Activated CD4-positive, alpha-beta T cell treated with anti-CD3 and anti-CD28 coated beads, Interleukin-2, amount 10 ng/mL, durations not matched to agents 24 days and 14 days (primary cell): ENCODE data around the gene EDAR. TPM values are rescaled to one million over a fixed set of nuclear protein-coding genes. Genes with fewer than 3 reads are reported as not detected.
A peak's percentile ranks its signal among the peaks of the same experiment; 100 is the strongest.

Experiments
- DNase-seq: peaks from one replicate; pipeline ENCODE4 v3.0.0; 2022
- H3K27ac Mint-ChIP-seq: one replicate; pipeline ENCODE4 v1.8.0; 2022; ENCODE audit warnings: mild to moderate bottlenecking, mixed read lengths
- H3K27me3 Mint-ChIP-seq: one replicate; pipeline ENCODE4 v1.8.0; 2022; ENCODE audit warnings: mixed read lengths
- H3K36me3 Mint-ChIP-seq: one replicate; pipeline ENCODE4 v1.8.0; 2022; ENCODE audit warnings: low read depth, mild to moderate bottlenecking, mixed read lengths
- H3K4me1 Mint-ChIP-seq: one replicate; pipeline ENCODE4 v1.8.0; 2021; ENCODE audit warnings: mixed read lengths
- H3K4me3 Mint-ChIP-seq: one replicate; pipeline ENCODE4 v1.8.0; 2022; ENCODE audit warnings: mild to moderate bottlenecking, moderate library complexity, mixed read lengths
- H3K9me3 Mint-ChIP-seq: one replicate; pipeline ENCODE4 v1.8.0; 2021; ENCODE audit warnings: mixed read lengths
- intact Hi-C: fragments of 100-400 bp; cut with micrococcal nuclease; formaldehyde crosslinking; loops from one replicate; pipeline ENCODE4 v1.15.1; 2023
- total RNA-seq: library from RNA; stranded (reverse); gene quantifications from 2 replicates; pipeline ENCODE4 v1.2.3, GENCODE V29; 2022

The EDAR gene
- total RNA-seq, 1 donor from 2014 or later = 0.56 TPM

GRCh38 chr2:108986916-108987510 lies 2.0 kb downstream of the EDAR start:
- H3K4me1 Mint-ChIP-seq = peaks cover 23% of the 10 kb centered on the region
- H3K4me3 Mint-ChIP-seq = peak overlapping the region; percentile 18
- peak; percentile 69 for DNase-seq
- H3K27me3 Mint-ChIP-seq = peaks cover 24% of the 10 kb centered on the region
- H3K36me3 Mint-ChIP-seq = no peaks in the 10 kb centered on the region
- H3K9me3 Mint-ChIP-seq = no peaks in the 10 kb centered on the region
- intact Hi-C loops = loop anchor here (5.0 kb wide), 1 partner anchor 200 kb away; the partner anchor contains the start of gene CCDC138
- H3K27ac Mint-ChIP-seq = no peak overlapping the region

GRCh38 chr2:108983610-108984009 lies 5.4 kb downstream of the EDAR start:
- DNase-seq = no peak
- H3K4me1 Mint-ChIP-seq = peaks cover 17% of the 10 kb centered on the region
- H3K9me3 Mint-ChIP-seq = no peaks in the 10 kb centered on the region
- intact Hi-C loops = no loop called here
- peaks cover 10% of the 10 kb centered on the region for H3K27me3 Mint-ChIP-seq
- H3K27ac Mint-ChIP-seq = no peak overlapping the region
- H3K36me3 Mint-ChIP-seq = no peaks in the 10 kb centered on the region
- no peak overlapping the region for H3K4me3 Mint-ChIP-seq

- no peak overlapping the region for H3K27ac Mint-ChIP-seq
- H3K4me3 Mint-ChIP-seq = no peak overlapping the region
- H3K4me1 Mint-ChIP-seq = peaks cover 11% of the 10 kb centered on the region
- H3K36me3 Mint-ChIP-seq = no peaks in the 10 kb centered on the region
- DNase-seq = no peak
- no peaks in the 10 kb centered on the region for H3K9me3 Mint-ChIP-seq
- intact Hi-C loops = no loop called here
- H3K27me3 Mint-ChIP-seq = peaks cover 6% of the 10 kb centered on the region
Measured at GRCh38 chr2:108983061-108983460, 6.0 kb downstream of the EDAR start.

GRCh38 chr2:108982259-108982679 lies 6.8 kb downstream of the EDAR start:
- no peaks in the 10 kb centered on the region for H3K36me3 Mint-ChIP-seq
- no peak overlapping the region for H3K4me3 Mint-ChIP-seq
- H3K27me3 Mint-ChIP-seq = peaks cover 4% of the 10 kb centered on the region
- no peaks in the 10 kb centered on the region for H3K9me3 Mint-ChIP-seq
- H3K27ac Mint-ChIP-seq = no peak overlapping the region
- intact Hi-C loops = no loop called here
- no peak for DNase-seq
- H3K4me1 Mint-ChIP-seq = peaks cover 6% of the 10 kb centered on the region

- no peaks in the 10 kb centered on the region for H3K9me3 Mint-ChIP-seq
- no peak overlapping the region for H3K4me3 Mint-ChIP-seq
- no peaks in the 10 kb centered on the region for H3K36me3 Mint-ChIP-seq
- DNase-seq = no peak
- no peak overlapping the region for H3K27ac Mint-ChIP-seq
- peaks cover 2% of the 10 kb centered on the region for H3K4me1 Mint-ChIP-seq
- intact Hi-C loops = no loop called here
- peaks cover 3% of the 10 kb centered on the region for H3K27me3 Mint-ChIP-seq
Measured at GRCh38 chr2:108981846-108982245, 7.2 kb downstream of the EDAR start.

- Mint-ChIP-seq H3K27me3 (no peaks in the 10 kb centered on the region), H3K4me3 (no peak overlapping the region), H3K36me3 (no peaks in the 10 kb centered on the region), H3K9me3 (no peaks in the 10 kb centered on the region), H3K27ac (no peak overlapping the region), H3K4me1 (no peaks in the 10 kb centered on the region)
- intact Hi-C loops = no loop called here
- no peak for DNase-seq
Measured at GRCh38 chr2:108980076-108980475, 8.9 kb downstream of the EDAR start.

GRCh38 chr2:108979461-108979860 lies 9.6 kb downstream of the EDAR start:
- no peak overlapping the region for H3K27ac Mint-ChIP-seq
- peaks cover 3% of the 10 kb centered on the region for H3K4me1 Mint-ChIP-seq
- intact Hi-C loops = no loop called here
- H3K4me3 Mint-ChIP-seq = no peak overlapping the region
- H3K27me3 Mint-ChIP-seq = no peaks in the 10 kb centered on the region
- DNase-seq = no peak
- no peaks in the 10 kb centered on the region for H3K9me3 Mint-ChIP-seq
- H3K36me3 Mint-ChIP-seq = no peaks in the 10 kb centered on the region

- no peaks in the 10 kb centered on the region for H3K27me3 Mint-ChIP-seq
- H3K36me3 Mint-ChIP-seq = no peaks in the 10 kb centered on the region
- H3K27ac Mint-ChIP-seq = no peak overlapping the region
- peaks cover 3% of the 10 kb centered on the region for H3K4me1 Mint-ChIP-seq
- no peaks in the 10 kb centered on the region for H3K9me3 Mint-ChIP-seq
- no peak for DNase-seq
- H3K4me3 Mint-ChIP-seq = no peak overlapping the region
- intact Hi-C loops = no loop called here
Measured at GRCh38 chr2:108978709-108979111, 10.3 kb downstream of the EDAR start.

- no peaks in the 10 kb centered on the region for H3K27me3 Mint-ChIP-seq
- no peak overlapping the region for H3K27ac Mint-ChIP-seq
- DNase-seq = no peak
- no peaks in the 10 kb centered on the region for H3K36me3 Mint-ChIP-seq
- peaks cover 3% of the 10 kb centered on the region for H3K4me1 Mint-ChIP-seq
- intact Hi-C loops = no loop called here
- H3K9me3 Mint-ChIP-seq = no peaks in the 10 kb centered on the region
- H3K4me3 Mint-ChIP-seq = no peak overlapping the region
Measured at GRCh38 chr2:108975613-108976435, 13.2 kb downstream of the EDAR start.

- peaks cover 3% of the 10 kb centered on the region for H3K4me1 Mint-ChIP-seq
- no peak overlapping the region for H3K4me3 Mint-ChIP-seq
- no peaks in the 10 kb centered on the region for H3K9me3 Mint-ChIP-seq
- intact Hi-C loops = no loop called here
- no peak for DNase-seq
- H3K36me3 Mint-ChIP-seq = no peaks in the 10 kb centered on the region
- H3K27ac Mint-ChIP-seq = no peak overlapping the region
- H3K27me3 Mint-ChIP-seq = no peaks in the 10 kb centered on the region
Measured at GRCh38 chr2:108974674-108975073, 14.3 kb downstream of the EDAR start.

- Mint-ChIP-seq H3K9me3 (no peaks in the 10 kb centered on the region), H3K27ac (no peak overlapping the region), H3K4me1 (peaks cover 8% of the 10 kb centered on the region), H3K4me3 (no peak overlapping the region), H3K36me3 (no peaks in the 10 kb centered on the region), H3K27me3 (no peaks in the 10 kb centered on the region)
- intact Hi-C loops = no loop called here
- DNase-seq = no peak
Measured at GRCh38 chr2:108972663-108973062, 16.4 kb downstream of the EDAR start.

- Mint-ChIP-seq H3K9me3 (no peaks in the 10 kb centered on the region), H3K36me3 (no peaks in the 10 kb centered on the region), H3K4me3 (no peak overlapping the region), H3K27me3 (no peaks in the 10 kb centered on the region), H3K4me1 (peaks cover 10% of the 10 kb centered on the region), H3K27ac (no peak overlapping the region)
- DNase-seq = no peak
- intact Hi-C loops = no loop called here
Measured at GRCh38 chr2:108971661-108972566, 17.1 kb downstream of the EDAR start.

- no peaks in the 10 kb centered on the region for H3K36me3 Mint-ChIP-seq
- no peaks in the 10 kb centered on the region for H3K27me3 Mint-ChIP-seq
- intact Hi-C loops = no loop called here
- no peak overlapping the region for H3K4me3 Mint-ChIP-seq
- H3K4me1 Mint-ChIP-seq = peaks cover 19% of the 10 kb centered on the region
- no peak overlapping the region for H3K27ac Mint-ChIP-seq
- H3K9me3 Mint-ChIP-seq = no peaks in the 10 kb centered on the region
- no peak for DNase-seq
Measured at GRCh38 chr2:108970369-108970768, 18.7 kb downstream of the EDAR start.

- no peaks in the 10 kb centered on the region for H3K27me3 Mint-ChIP-seq
- H3K4me3 Mint-ChIP-seq = no peak overlapping the region
- no peaks in the 10 kb centered on the region for H3K9me3 Mint-ChIP-seq
- H3K4me1 Mint-ChIP-seq = peaks cover 22% of the 10 kb centered on the region
- no peak for DNase-seq
- no peaks in the 10 kb centered on the region for H3K36me3 Mint-ChIP-seq
- H3K27ac Mint-ChIP-seq = no peak overlapping the region
- intact Hi-C loops = no loop called here
Measured at GRCh38 chr2:108969856-108970255, 19.2 kb downstream of the EDAR start.
